HepG2 (cell line): ENCODE measurements around the gene MIDN. TPM values are rescaled to one million over a fixed set of nuclear protein-coding genes. Genes with fewer than 3 reads are reported as not detected.

Experiments used
- ETV5 ChIP-seq: IDR thresholded peaks from 2 replicates; pipeline ENCODE4 v1.6.1; 2018; ENCODE audit warnings: missing biosample characterization, missing genetic modification reagents, inconsistent platforms, borderline replicate concordance
- FOXK2 ChIP-seq: fragments of 450-650 bp; IDR thresholded peaks from 2 replicates; pipeline ENCODE4 v1.6.1; 2016
- MEIS2 ChIP-seq: sonication (generic); formaldehyde crosslinking; IDR thresholded peaks from 2 replicates; pipeline ENCODE4 v1.9.0; 2021; ENCODE audit warnings: mild to moderate bottlenecking, missing genetic modification reagents
- MTF1 ChIP-seq: sonication (generic); formaldehyde crosslinking; IDR thresholded peaks from 2 replicates; pipeline ENCODE4 v1.5.0; 2020; ENCODE audit warnings: missing genetic modification reagents
- NR2C2 ChIP-seq: sonication (generic); formaldehyde crosslinking; IDR thresholded peaks from 2 replicates; pipeline ENCODE4 v1.4.0; 2020; ENCODE audit warnings: missing genetic modification reagents, mild to moderate bottlenecking, moderate library complexity, borderline replicate concordance
- POGZ ChIP-seq: sonication (generic); formaldehyde crosslinking; IDR thresholded peaks from 2 replicates; pipeline ENCODE4 v1.4.0; 2020; ENCODE audit warnings: mild to moderate bottlenecking, missing genetic modification reagents
- RBFOX2 ChIP-seq: fragments of 200-400 bp; formaldehyde crosslinking; IDR thresholded peaks from 2 replicates; pipeline ENCODE4 v1.6.1; 2017; ENCODE audit warnings: low read depth, mild to moderate bottlenecking, low read length
- SAP130 ChIP-seq: IDR thresholded peaks from 2 replicates; pipeline ENCODE4 v1.6.1; 2016; ENCODE audit warnings: low read depth
- YY1 ChIP-seq: IDR thresholded peaks from 2 replicates; pipeline ENCODE4 v1.6.1; 2011; ENCODE audit warnings: low read length, low read depth, moderate library complexity, mild to moderate bottlenecking; ENCODE audit not compliant: insufficient read depth, insufficient replicate concordance
- ZBTB33 ChIP-seq: sonication (generic); formaldehyde crosslinking; IDR thresholded peaks from 2 replicates; pipeline ENCODE4 v1.4.0; 2020; ENCODE audit warnings: missing genetic modification reagents
- ZBTB7B ChIP-seq: sonication (generic); formaldehyde crosslinking; IDR thresholded peaks from 2 replicates; pipeline ENCODE4 v1.4.0; 2020; ENCODE audit warnings: missing genetic modification reagents
- ZFP82 ChIP-seq: sonication (generic); formaldehyde crosslinking; IDR thresholded peaks from 2 replicates; pipeline ENCODE4 v1.5.1; 2020; ENCODE audit warnings: mild to moderate bottlenecking, missing genetic modification reagents, borderline replicate concordance
- ZMYM3 ChIP-seq: sonication (generic); formaldehyde crosslinking; IDR thresholded peaks from 2 replicates; pipeline ENCODE4 v1.5.1; 2020; ENCODE audit warnings: mild to moderate bottlenecking, missing genetic modification reagents
- ZNF260 ChIP-seq: sonication (generic); formaldehyde crosslinking; IDR thresholded peaks from 2 replicates; pipeline ENCODE4 v1.4.0; 2020; ENCODE audit warnings: missing genetic modification reagents, low read depth, mild to moderate bottlenecking, borderline replicate concordance
- ZNF280D ChIP-seq: sonication (generic); formaldehyde crosslinking; IDR thresholded peaks from 2 replicates; pipeline ENCODE4 v1.5.1; 2020; ENCODE audit warnings: mild to moderate bottlenecking, missing genetic modification reagents
- ZNF331 ChIP-seq: sonication (generic); formaldehyde crosslinking; IDR thresholded peaks from 2 replicates; pipeline ENCODE4 v1.4.0; 2020; ENCODE audit warnings: missing genetic modification reagents
- ZNF564 ChIP-seq: sonication (generic); formaldehyde crosslinking; IDR thresholded peaks from 2 replicates; pipeline ENCODE4 v1.8.1; 2023; ENCODE audit warnings: mild to moderate bottlenecking, missing genetic modification reagents
- ZNF784 ChIP-seq: sonication (generic); formaldehyde crosslinking; IDR thresholded peaks from 2 replicates; pipeline ENCODE4 v1.5.1; 2020; ENCODE audit warnings: missing genetic modification reagents, mild to moderate bottlenecking, borderline replicate concordance
- polyA plus RNA-seq, 8 experiments: library from polyadenylated mRNA; depleted of rRNA in 3 of 8; stranded (reverse) in 7 of 8; unstranded in 1 of 8; fragments of >200 nt; fragmentation: Illumina TruSeq in 4 of 8; extraction: Trizol in 4 of 8; gene quantifications; 2 replicates each; pipeline versions ENCODE4 v1.2.1 to v1.2.3, GENCODE V29; 2011 to 2016; ENCODE audit warnings: low read depth in 4 of 8, missing spikeins in 1 of 8, mixed read lengths in 1 of 8; ENCODE audit not compliant: insufficient read depth in 1 of 8
- total RNA-seq, 5 experiments: library from RNA; depleted of rRNA; stranded (reverse); fragments of >200 nt; fragmentation: Illumina TruSeq; extraction: Trizol; gene quantifications; 2 replicates each; pipeline ENCODE4 v1.2.3, GENCODE V29; 2016; ENCODE audit warnings: low read depth in 1 of 5
- TF ChIP-seq, protein P1 (sequence below): IDR thresholded peaks from 2 replicates; pipeline ENCODE4 v1.6.1; 2016; ENCODE audit warnings: missing genetic modification reagents, missing compliant biosample characterization
- TF ChIP-seq, protein P2 (sequence below): fragments of 450-650 bp; IDR thresholded peaks from 2 replicates; pipeline ENCODE4 v1.6.1; 2016

The MIDN gene
- total and polyA plus RNA-seq, 2 of the 13 experiments (the other 11 are each of a cell fraction or from before 2014, with no cell fraction given): 8.4 to 18.0 TPM

- TF ChIP-seq ZNF260 (no peak), MTF1 (CRISPR knock-in tag) (no peak), ZBTB7B (CRISPR knock-in tag) (no peak), SAP130 (CRISPR knock-in tag) (peak; percentile 80), MEIS2 (CRISPR knock-in tag) (no peak; the same call in none of the 2 replicates), ZMYM3 (CRISPR knock-in tag) (no peak), ZNF564 (CRISPR knock-in tag) (0 out of 2 replicates have a peak, but pooled peaks have one; percentile 59), ZFP82 (CRISPR knock-in tag) (peak; percentile 60; the same call in 1 of the 2 replicates), ZNF280D (CRISPR knock-in tag) (no peak), RBFOX2 (peak; percentile 87), ETV5 (CRISPR knock-in tag) (no peak), ZNF784 (peak; percentile 77), FOXK2 (no peak), POGZ (CRISPR knock-in tag) (peak; percentile 53; the same call in 1 of the 2 replicates), NR2C2 (CRISPR knock-in tag) (peak; percentile 94), ZNF331 (CRISPR knock-in tag) (peak; percentile 37; the same call in 1 of the 2 replicates), YY1 (peak; percentile 84), ZBTB33 (CRISPR knock-in tag) (peak; percentile 57; the same call in 1 of the 2 replicates)
- TF ChIP-seq, protein P1, sequence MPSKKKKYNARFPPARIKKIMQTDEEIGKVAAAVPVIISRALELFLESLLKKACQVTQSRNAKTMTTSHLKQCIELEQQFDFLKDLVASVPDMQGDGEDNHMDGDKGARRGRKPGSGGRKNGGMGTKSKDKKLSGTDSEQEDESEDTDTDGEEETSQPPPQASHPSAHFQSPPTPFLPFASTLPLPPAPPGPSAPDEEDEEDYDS: peak; percentile 33; the same call in 1 of the 2 replicates
- TF ChIP-seq, protein P2, sequence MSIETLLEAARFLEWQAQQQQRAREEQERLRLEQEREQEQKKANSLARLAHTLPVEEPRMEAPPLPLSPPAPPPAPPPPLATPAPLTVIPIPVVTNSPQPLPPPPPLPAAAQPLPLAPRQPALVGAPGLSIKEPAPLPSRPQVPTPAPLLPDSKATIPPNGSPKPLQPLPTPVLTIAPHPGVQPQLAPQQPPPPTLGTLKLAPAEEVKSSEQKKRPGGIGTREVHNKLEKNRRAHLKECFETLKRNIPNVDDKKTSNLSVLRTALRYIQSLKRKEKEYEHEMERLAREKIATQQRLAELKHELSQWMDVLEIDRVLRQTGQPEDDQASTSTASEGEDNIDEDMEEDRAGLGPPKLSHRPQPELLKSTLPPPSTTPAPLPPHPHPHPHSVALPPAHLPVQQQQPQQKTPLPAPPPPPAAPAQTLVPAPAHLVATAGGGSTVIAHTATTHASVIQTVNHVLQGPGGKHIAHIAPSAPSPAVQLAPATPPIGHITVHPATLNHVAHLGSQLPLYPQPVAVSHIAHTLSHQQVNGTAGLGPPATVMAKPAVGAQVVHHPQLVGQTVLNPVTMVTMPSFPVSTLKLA: peak; percentile 32; the same call in 1 of the 2 replicates
These were observed 6.8 kb upstream of the MIDN start, which contains the start of gene ATP5F1D (continued) for GRCh38 chr19:1241417-1242095.
